ENCODE data around the gene SND1.
"Not testable (repeated sequence)": the region's sequence is repeated elsewhere in the genome, so short reads cannot be mapped to it uniquely, and the experiment has no call there.

Gene SND1

DNA sequence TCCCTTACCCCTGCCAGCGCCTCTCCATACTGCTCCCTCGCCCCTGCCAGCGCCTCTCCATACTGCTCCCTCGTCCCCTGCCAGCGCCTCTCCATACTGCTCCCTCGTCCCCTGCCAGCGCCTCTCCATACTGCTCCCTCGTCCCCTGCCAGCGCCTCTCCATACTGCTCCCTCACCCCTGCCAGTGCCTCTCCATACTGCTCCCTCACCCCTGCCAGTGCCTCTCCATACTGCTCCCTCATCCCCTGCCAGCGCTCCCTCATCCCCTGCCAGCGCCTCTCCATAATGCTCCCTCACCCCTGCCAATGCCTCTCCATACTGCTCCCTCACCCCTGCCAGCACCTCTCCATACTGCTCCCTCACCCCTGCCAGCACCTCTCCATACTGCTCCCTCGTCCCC lies 455.5 kb downstream of the SND1 start:
- DNase-seq (ENCODE audit: low spot score in 2 of 2); H3K36me3 Mint-ChIP-seq; H3K9me3 Mint-ChIP-seq; H3K27me3 Mint-ChIP-seq; ATAC-seq (ENCODE audit: low read depth); H3K4me3 Mint-ChIP-seq: not testable (repeated sequence)
- peaks cover 64% of the 10 kb centered on the region for H3K4me1 Mint-ChIP-seq
- H3K27ac Mint-ChIP-seq, result peak overlapping the region; percentile 31

DNA sequence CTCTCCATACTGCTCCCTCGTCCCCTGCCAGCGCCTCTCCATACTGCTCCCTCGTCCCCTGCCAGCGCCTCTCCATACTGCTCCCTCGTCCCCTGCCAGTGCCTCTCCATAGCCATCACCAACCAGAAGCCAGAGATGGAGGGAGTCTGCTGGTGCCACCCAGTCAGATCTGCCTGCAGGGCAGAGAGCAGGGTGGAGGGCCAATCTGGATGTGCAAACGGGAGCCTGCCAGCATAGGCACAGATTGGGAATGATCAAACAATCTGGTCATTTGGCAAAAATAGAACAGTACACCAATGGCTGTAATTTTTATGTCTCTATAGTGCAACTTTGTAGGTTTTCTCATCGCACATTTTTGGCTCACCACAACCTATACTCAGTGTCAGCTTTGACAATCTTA lies 456.1 kb downstream of the SND1 start:
- peaks cover 66% of the 10 kb centered on the region for H3K4me1 Mint-ChIP-seq
- H3K9me3 Mint-ChIP-seq, result no peaks in the 10 kb centered on the region
- H3K27me3 Mint-ChIP-seq, result no peaks in the 10 kb centered on the region
- DNase-seq (ENCODE audit: low spot score in 2 of 2), result no peak
- no peaks in the 10 kb centered on the region for H3K36me3 Mint-ChIP-seq
- peak overlapping the region; percentile 91 for H3K27ac Mint-ChIP-seq
- peak overlapping the region; percentile 77 for H3K4me3 Mint-ChIP-seq
- ATAC-seq (ENCODE audit: low read depth), result no peak

DNA sequence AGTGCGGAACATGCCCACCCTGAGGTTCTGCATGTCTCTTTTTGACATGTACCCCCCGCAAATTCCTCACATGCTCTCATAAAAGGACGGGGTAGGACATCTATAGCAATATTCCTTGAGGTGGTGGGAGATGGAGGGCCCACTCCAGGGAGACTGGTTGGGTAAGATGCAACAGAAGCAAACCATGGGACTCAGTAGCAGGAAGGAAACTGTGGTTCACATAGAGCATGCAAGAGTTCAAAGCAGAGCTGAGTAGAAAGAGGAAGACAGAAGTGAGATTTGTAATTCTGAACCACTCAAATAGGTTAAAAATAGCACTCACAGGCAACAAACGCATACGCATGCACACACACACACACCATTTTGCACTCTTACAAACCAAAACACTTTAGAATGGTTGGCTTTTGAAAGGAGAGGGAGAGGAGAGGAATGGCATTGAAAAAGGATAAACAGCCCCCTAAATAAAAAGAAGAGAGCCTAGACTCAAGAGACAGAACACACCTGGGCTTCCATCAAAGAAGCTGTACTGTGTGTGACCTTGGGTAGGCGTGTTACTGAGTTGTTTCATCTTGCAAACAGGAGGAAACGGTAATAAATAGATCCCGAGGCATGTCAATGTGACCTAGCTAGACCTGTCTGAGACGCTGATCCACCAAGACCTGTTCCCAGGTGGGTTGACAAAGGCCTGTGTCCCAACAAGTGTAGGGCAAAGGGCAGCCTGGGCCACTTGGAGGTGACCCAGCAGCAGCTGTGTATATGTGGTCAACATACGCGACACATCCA lies 456.8 kb downstream of the SND1 start:
- H3K4me1 Mint-ChIP-seq, result peaks cover 62% of the 10 kb centered on the region
- peak overlapping the region; percentile 91 for H3K27ac Mint-ChIP-seq
- DNase-seq (ENCODE audit: low spot score in 2 of 2) (peak in 1 of 2 donors; percentile 42), ATAC-seq (ENCODE audit: low read depth) (peak; percentile 83)
- no peaks in the 10 kb centered on the region for H3K36me3 Mint-ChIP-seq
- H3K9me3 Mint-ChIP-seq, result no peaks in the 10 kb centered on the region
- H3K4me3 Mint-ChIP-seq, result peak overlapping the region; percentile 77
- no peaks in the 10 kb centered on the region for H3K27me3 Mint-ChIP-seq

DNA sequence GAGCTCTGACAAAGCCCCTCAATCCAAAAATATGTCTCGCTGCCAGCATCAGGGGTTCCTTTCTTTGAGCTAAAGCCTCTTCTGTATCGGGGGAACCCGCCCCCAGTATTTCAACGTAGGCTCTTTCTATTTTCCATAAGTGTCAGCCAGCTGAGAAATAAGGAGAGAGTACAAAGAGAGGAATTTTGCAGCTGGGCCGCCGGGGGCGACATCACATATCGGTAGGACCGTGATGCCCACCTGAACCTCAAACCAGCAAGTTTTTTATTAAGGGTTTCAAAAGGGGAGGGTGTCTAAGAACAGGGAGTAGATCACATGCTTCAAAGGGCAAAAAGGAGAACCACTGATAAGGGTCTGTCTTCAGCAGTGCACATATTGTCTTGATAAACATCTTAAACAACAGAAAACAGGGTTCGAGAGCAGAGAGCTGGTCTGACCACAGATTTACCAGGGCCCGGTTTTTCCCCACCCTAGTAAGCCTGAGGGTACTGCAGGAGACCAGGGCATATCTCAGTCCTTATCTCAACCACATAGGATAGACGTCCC lies 457.5 kb downstream of the SND1 start:
- peak overlapping the region; percentile 15 for H3K4me3 Mint-ChIP-seq

DNA sequence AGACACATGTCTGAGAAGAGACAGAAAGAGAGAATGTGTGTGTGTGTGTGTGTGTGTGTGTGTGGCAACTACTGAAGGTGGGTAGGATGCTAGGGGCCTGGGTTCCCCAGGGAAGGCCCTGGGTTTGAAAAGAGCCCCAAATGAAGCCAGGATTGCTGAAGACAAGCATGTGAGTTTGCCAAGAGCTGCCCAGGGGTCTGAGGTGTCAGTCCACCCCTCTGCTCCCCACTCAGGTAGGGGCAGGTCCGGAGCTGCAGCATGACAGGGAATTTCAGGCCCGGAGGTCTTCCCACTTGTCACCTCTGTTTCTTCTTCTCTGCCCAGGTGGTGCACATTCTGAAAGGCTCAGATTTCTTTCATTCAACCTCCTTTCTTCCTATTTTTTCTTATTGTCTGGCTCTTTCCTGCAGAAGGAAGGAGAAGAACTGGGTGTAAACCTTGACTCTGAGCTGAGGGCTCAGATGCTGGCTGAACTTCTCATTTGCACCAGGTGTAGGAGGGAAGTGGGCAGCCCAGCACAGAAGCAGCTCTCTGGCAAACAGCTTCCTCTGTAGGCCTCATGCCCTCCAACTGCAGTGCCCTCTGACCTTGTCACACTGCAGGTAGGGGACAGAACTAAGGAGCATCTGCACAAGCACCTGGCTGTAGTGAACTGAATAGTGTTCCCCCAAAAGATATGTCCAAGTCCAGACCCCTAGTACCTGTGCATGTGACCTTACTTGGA lies 458.8 kb downstream of the SND1 start:
- H3K4me1 Mint-ChIP-seq, result peaks cover 63% of the 10 kb centered on the region
- ATAC-seq (ENCODE audit: low read depth), result peak; percentile 28

More for the DNA sequence above, 457.5 kb downstream of the SND1 start:
- DNase-seq (ENCODE audit: low spot score in 2 of 2); H3K9me3 Mint-ChIP-seq; H3K27me3 Mint-ChIP-seq; ATAC-seq (ENCODE audit: low read depth); H3K36me3 Mint-ChIP-seq: not testable (repeated sequence)
- Mint-ChIP-seq H3K4me1 (peaks cover 66% of the 10 kb centered on the region), H3K27ac (peak overlapping the region; percentile 91)

DNA sequence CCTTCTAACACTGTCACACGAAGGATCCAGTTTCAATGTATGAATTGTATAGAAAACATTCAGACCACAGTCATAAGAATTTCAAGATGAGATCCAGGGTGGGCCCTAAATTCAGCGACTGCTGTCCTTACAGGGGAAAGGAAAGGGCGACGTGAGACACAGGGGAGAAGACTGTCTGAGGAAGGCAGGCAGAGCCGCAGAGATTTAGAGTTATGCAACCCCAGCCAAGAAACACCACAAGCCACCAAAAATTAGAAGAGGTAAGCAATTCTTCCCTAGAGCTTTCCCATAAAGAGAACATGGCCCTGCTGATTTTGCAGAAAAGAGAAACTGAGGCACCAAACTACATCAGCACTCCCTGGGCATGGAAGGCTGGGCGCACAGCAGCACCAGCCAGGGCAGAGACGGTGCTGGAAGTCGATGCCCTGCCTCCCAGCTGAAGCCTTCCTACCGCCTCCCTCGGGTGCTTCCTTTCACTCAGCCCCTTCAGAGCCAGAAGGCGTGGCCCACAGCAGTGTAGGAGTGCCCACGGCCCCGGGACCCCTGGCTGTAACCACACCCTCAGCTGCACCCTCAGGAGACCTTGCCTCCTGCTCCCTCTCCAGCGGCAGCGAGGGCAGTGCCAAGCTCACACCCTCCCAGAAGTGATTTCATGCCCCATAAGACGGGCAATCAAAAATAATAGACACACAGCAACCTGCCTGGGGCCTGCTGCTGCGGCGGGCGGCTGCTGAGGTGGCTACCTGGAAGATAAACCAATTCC lies 460.2 kb downstream of the SND1 start:
- Mint-ChIP-seq H3K27ac (peak overlapping the region; percentile 82), H3K4me3 (peak overlapping the region; percentile 63), H3K27me3 (no peaks in the 10 kb centered on the region), H3K36me3 (no peaks in the 10 kb centered on the region), H3K9me3 (peaks cover 2% of the 10 kb centered on the region), H3K4me1 (peaks cover 64% of the 10 kb centered on the region)
- DNase-seq (ENCODE audit: low spot score in 2 of 2), result no peak
- ATAC-seq (ENCODE audit: low read depth), result no peak

More for the DNA sequence above, 458.8 kb downstream of the SND1 start:
- Mint-ChIP-seq H3K4me3 (peak overlapping the region; percentile 63), H3K27me3 (no peaks in the 10 kb centered on the region), H3K36me3 (no peaks in the 10 kb centered on the region), H3K9me3 (peaks cover 2% of the 10 kb centered on the region), H3K27ac (peak overlapping the region; percentile 82)
- DNase-seq (ENCODE audit: low spot score in 2 of 2), result no peak

DNA sequence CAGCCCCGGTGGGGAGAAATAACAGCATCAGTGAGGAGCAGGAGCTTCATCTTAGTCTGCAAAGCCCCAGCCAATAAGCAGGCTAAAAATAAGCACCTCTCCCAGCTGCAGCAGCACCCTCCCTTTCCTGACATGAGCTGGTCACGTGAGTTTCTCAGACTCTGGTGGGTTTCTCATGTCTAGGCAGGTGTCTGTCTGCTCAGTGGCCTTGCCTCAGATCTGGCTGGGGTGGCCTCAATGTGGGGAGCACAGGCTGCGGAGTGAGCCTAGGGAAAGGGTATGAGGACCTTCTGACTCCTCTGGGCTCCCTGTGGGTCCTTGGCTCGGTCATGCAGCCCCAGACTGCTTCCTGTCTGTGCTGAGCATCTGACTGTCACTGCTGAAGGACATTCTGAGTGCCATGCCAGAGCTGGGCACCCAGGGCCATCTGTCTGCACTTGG lies 460.8 kb downstream of the SND1 start:
- ATAC-seq (ENCODE audit: low read depth) (peak; percentile 6), DNase-seq (ENCODE audit: low spot score in 2 of 2) (no peak)
- H3K36me3 Mint-ChIP-seq, result no peaks in the 10 kb centered on the region
- peaks cover 65% of the 10 kb centered on the region for H3K4me1 Mint-ChIP-seq
- H3K27me3 Mint-ChIP-seq, result no peaks in the 10 kb centered on the region
- peak overlapping the region; percentile 82 for H3K27ac Mint-ChIP-seq
- H3K9me3 Mint-ChIP-seq, result peaks cover 2% of the 10 kb centered on the region
- H3K4me3 Mint-ChIP-seq, result peak overlapping the region; percentile 63

DNA sequence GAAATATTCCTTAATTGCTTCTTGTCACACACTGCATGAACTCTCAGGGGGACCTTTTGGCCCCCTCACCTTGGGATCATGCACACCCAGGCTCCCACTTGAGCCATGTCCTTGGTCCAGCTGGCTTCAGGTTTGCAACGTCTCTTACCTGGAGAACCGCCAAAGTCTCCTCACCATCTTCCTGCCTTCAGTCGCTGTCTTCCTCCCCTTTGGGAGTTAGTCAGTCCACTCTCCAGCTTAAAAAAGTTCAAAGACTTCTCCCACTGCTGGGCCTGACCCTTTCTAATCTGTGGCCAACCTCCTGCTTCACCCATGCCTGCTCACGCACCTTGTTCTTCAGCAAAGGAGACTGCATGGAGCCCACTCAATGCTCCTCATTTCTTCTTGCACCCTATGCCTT lies 461.8 kb downstream of the SND1 start:
- Mint-ChIP-seq H3K36me3 (no peaks in the 10 kb centered on the region), H3K9me3 (peaks cover 2% of the 10 kb centered on the region), H3K4me1 (peaks cover 64% of the 10 kb centered on the region), H3K4me3 (no peak overlapping the region), H3K27ac (no peak overlapping the region), H3K27me3 (no peaks in the 10 kb centered on the region)
- DNase-seq (ENCODE audit: low spot score in 2 of 2) (no peak), ATAC-seq (ENCODE audit: low read depth) (no peak)

DNA sequence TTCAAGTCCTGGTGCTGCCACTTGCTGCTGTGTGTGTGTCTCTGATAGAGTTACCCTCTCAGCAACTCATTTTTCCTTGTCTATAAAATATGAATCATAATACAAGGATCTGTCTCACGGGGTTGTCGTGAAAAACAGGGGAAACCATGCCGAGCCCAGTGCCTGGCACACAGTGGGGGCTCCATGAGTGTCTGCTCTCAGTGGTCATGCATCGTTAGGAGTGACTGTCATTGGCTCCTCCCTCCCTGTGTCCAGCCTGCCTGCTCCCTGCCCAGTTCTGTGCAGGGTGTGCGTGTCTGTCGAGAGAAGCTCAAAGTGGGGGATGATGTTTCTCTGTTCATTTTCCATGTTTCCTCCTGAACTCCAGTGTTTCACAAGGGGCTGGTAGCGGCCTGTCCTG lies 462.8 kb downstream of the SND1 start:
- H3K9me3 Mint-ChIP-seq, result peaks cover 2% of the 10 kb centered on the region
- H3K27ac Mint-ChIP-seq, result peak overlapping the region; percentile 45
- no peak for DNase-seq (ENCODE audit: low spot score in 2 of 2)
- no peaks in the 10 kb centered on the region for H3K27me3 Mint-ChIP-seq
- peaks cover 63% of the 10 kb centered on the region for H3K4me1 Mint-ChIP-seq
- H3K36me3 Mint-ChIP-seq, result no peaks in the 10 kb centered on the region
- ATAC-seq (ENCODE audit: low read depth), result no peak
- no peak overlapping the region for H3K4me3 Mint-ChIP-seq

DNA sequence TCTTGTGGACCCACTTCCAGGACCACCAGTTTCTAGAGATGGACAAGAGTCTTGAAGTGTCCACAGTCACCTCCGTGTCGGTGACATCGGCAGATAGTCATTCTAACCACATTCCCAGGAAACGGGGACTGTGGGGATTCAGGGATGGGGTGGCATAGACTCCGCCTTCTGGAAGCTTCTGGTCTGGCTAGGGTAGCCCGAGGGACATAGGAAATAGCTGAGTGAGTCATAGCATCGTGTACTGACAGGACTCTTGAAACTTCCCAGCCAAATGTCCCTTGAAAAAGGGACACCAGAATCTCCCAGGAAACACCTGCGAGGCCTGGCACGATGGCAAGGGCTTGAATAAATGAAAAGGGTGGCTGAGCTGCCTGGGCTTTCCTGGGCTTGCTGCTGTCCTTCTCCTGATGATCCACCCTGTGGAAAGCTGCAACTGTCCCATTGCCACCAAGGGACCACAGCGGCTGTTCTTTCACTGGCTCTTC lies 463.4 kb downstream of the SND1 start:
- Mint-ChIP-seq H3K4me1 (peaks cover 59% of the 10 kb centered on the region), H3K4me3 (no peak overlapping the region), H3K9me3 (peaks cover 2% of the 10 kb centered on the region), H3K36me3 (no peaks in the 10 kb centered on the region), H3K27ac (peak overlapping the region; percentile 45), H3K27me3 (no peaks in the 10 kb centered on the region)
- no peak for DNase-seq (ENCODE audit: low spot score in 2 of 2)
- no peak for ATAC-seq (ENCODE audit: low read depth)

DNA sequence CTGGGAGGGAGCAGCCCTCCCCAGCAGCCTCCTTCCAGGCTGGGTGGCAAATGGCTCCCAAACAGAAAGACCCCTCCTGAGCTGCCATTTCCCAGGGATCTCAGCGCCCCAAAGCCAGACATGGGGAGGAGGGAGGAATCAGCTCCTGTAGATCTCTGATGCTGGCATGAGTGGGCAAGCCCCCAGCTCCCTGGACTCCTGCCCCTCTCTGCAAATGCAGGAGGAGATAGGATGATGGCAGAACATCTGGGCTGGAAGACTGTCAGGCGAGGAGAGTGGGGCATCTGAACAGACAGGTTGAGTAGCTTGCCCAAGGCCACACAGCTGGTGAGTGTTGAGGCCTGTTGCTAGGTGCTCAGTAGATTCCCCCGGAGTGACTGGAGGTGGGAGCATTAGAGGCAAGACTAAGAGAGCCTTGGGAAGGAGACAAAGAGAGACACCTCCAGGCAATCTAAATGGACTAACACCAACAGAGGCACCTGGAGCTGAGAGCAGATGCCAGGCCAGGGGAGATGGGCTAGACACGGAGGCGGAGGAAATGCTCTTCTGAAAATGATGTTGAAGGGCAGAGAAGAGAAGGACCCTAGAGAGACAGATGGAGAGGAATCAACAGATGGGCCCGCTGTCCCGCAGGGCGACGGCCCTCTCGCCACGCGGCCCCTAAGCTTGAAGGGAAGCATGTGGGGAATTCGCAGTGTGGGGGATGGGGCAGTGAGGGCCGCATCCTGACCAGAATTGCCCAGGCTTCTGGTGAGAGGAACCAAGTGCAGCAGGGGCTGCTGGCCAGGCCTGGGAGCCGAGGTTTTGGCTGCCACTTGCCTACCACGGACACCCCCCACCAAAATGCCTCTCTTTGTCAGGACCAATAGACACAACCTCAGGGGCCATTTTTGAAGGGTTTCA lies 464.1 kb downstream of the SND1 start:
- H3K4me1 Mint-ChIP-seq, result peaks cover 54% of the 10 kb centered on the region
- no peaks in the 10 kb centered on the region for H3K27me3 Mint-ChIP-seq
- DNase-seq (ENCODE audit: low spot score in 2 of 2) (no peak), ATAC-seq (ENCODE audit: low read depth) (no peak)
- H3K4me3 Mint-ChIP-seq, result no peak overlapping the region
- peaks cover 2% of the 10 kb centered on the region for H3K9me3 Mint-ChIP-seq
- H3K27ac Mint-ChIP-seq, result no peak overlapping the region
- H3K36me3 Mint-ChIP-seq, result no peaks in the 10 kb centered on the region

DNA sequence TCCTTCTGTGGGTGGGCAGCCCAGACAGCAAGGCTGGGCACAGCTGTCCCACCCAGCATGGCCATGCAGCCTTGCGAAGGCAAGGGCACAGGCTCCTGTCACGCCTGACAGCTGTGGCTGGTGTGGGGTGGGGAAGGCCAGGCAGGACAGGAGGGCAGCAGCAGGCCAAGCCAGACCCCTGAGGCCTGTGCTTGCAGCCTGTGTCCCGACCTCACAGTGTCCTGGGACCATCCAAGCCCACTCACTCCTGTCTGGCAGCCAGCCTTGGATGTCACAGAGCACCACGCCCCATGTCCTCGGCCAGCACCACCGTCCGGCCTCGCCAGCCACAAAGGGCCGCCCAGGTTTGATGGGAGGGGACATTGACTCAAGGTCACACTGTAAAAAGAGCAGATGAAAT lies 464.7 kb downstream of the SND1 start:
- H3K27ac Mint-ChIP-seq, result no peak overlapping the region
- no peak for ATAC-seq (ENCODE audit: low read depth)
- H3K4me1 Mint-ChIP-seq, result peaks cover 47% of the 10 kb centered on the region
- H3K36me3 Mint-ChIP-seq, result no peaks in the 10 kb centered on the region
- no peak overlapping the region for H3K4me3 Mint-ChIP-seq
- no peak for DNase-seq (ENCODE audit: low spot score in 2 of 2)
- peaks cover 2% of the 10 kb centered on the region for H3K9me3 Mint-ChIP-seq
- no peaks in the 10 kb centered on the region for H3K27me3 Mint-ChIP-seq

DNA sequence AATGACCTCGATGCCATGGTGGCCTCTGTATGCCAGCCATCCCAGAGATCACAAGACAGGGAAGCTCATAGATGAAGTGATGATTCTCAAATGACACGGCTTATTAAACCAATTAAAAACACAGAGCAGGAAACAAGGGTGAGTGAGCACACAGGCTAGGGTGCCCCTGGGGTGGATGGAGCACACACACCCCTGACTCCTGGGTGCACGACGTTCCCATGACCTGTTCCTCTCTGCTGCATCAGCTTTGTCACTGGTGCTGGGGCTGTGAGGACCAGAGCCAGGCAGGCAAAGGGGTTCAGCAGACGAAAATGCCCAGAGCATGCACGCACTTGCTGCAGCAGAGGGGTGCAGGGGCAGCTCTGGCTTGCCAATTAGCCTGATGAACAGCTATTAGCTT lies 465.7 kb downstream of the SND1 start:
- no peaks in the 10 kb centered on the region for H3K27me3 Mint-ChIP-seq
- ATAC-seq (ENCODE audit: low read depth) (peak; percentile 79), DNase-seq (ENCODE audit: low spot score in 2 of 2) (no peak)
- H3K27ac Mint-ChIP-seq, result no peak overlapping the region
- peaks cover 37% of the 10 kb centered on the region for H3K4me1 Mint-ChIP-seq
- peak overlapping the region; percentile 27 for H3K4me3 Mint-ChIP-seq
- H3K36me3 Mint-ChIP-seq, result no peaks in the 10 kb centered on the region
- H3K9me3 Mint-ChIP-seq, result peaks cover 2% of the 10 kb centered on the region

Data from memory B cell (primary cell).